Right renal cortex interstitium (tissue), 3 donors: ENCODE results near the gene ADAMTS2. TPM values are rescaled to one million over a fixed set of nuclear protein-coding genes. Genes with fewer than 3 reads are reported as not detected.

ENCODE experiments used
- DNase-seq, 3 donors: peaks; one replicate each; pipeline ENCODE4 v3.0.0-alpha.2; 2013; ENCODE audit warnings: low read depth in 3 of 3, low spot score in 2 of 3
- polyA plus RNA-seq, 3 donors: library from polyadenylated mRNA; unstranded; fragments of 120-200 nt; gene quantifications; one replicate each; pipeline ENCODE4 v1.2.1, GENCODE V29; 2013; ENCODE audit not compliant: insufficient read length in 3 of 3

Gene ADAMTS2
- polyA plus RNA-seq, 3 donors = 9.4 to 9.6 (median 9.4) TPM

DNA sequence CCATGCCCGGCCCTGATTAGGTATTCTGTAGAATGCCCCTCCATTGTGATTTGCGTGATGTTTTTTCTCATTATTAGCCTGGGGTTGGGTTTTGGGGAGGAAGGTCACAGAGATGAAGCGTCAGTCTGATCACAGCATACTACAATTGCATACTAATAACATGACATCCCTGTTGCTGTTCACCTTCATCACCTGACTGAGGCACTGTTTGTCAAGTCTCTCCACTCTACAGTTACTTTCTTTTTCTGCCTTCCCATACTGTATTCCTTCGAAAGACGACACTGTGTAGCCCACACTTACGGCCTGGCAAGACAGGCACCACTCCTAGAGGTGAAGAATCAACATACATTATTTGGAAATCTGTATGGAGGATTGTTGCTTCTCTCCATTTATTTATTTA, 279.6 kb downstream of the ADAMTS2 start:
- DNase-seq = no peak

DNA sequence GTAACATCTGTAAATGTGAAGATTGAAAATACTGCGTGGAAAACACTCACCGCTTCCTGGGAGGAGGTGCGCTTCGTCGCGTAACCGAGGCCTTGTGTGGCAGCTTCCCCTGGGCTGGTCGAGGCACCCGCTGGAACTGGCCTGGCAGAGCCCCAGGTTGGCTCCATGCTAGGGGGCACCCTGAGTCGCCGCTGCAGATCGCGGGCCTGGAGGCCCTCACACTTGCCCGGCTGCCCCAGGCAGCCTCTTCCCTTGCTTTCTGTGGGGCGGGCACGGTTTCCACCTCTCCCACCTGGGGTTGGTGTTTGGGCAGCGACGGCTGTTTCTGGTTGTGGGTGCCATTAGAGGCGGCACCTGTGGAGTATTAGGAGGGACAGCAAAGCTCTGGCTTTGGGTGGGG, 284.2 kb downstream of the ADAMTS2 start:
- no peak for DNase-seq

Other genes with a start within 250 kb of the ADAMTS2 start
- 10 to 100 TPM; 90.3 to 99.8 (median 90.4) TPM for gene RUFY1, start 205.1 kb upstream of the ADAMTS2 start, polyA plus RNA-seq